Naive B cell (primary cell): ENCODE results near the gene DENND6B. TPM values are rescaled to one million over a fixed set of nuclear protein-coding genes. Genes with fewer than 3 reads are reported as not detected.
"Not testable (repeated sequence)": the region's sequence is repeated elsewhere in the genome, so short reads cannot be mapped to it uniquely, and the experiment has no call there.

Experiments used
- ATAC-seq, 2 donors: fragments of 150-1000 bp; cut with Tn5 transposase; 2 replicates each; pipeline ENCODE4 v1.10.0; 2021; ENCODE audit warnings: low read depth in 2 of 2, mild to moderate bottlenecking in 2 of 2, moderate library complexity in 2 of 2
- DNase-seq: peaks from one replicate; pipeline ENCODE4 v3.0.0; 2022
- H3K27ac Mint-ChIP-seq, 6 donors: one replicate each; pipeline ENCODE4 v1.8.0; 2020 to 2022; ENCODE audit warnings: mild to moderate bottlenecking in 6 of 6, mixed read lengths in 6 of 6, moderate library complexity in 5 of 6, inconsistent platforms in 2 of 6
- H3K27me3 Mint-ChIP-seq, 3 donors: one replicate each; pipeline ENCODE4 v1.8.0; 2021 to 2022; ENCODE audit warnings: mixed read lengths in 3 of 3, mild to moderate bottlenecking in 1 of 3
- H3K36me3 Mint-ChIP-seq, 2 donors: one replicate each; pipeline ENCODE4 v1.8.0; 2020 to 2022; ENCODE audit warnings: mixed read lengths in 2 of 2, inconsistent platforms in 1 of 2, mild to moderate bottlenecking in 1 of 2
- H3K4me1 Mint-ChIP-seq, 3 donors: one replicate each; pipeline ENCODE4 v1.8.0; 2020 to 2022; ENCODE audit warnings: mixed read lengths in 3 of 3, inconsistent platforms in 1 of 3, mild to moderate bottlenecking in 1 of 3, moderate library complexity in 1 of 3
- H3K4me3 Mint-ChIP-seq, 8 donors: one replicate each; pipeline ENCODE4 v1.8.0; 2020 to 2022; ENCODE audit warnings: mild to moderate bottlenecking in 8 of 8, mixed read lengths in 8 of 8, moderate library complexity in 8 of 8, inconsistent platforms in 2 of 8
- H3K9me3 Mint-ChIP-seq, 7 donors: one replicate each; pipeline ENCODE4 v1.8.0; 2020 to 2022; ENCODE audit warnings: mixed read lengths in 7 of 7, mild to moderate bottlenecking in 5 of 7, inconsistent platforms in 2 of 7, moderate library complexity in 1 of 7
- polyA plus RNA-seq, 6 donors: library from polyadenylated mRNA; unstranded; fragments of 300-500 nt; fragmentation: Illumina TruSeq; gene quantifications; one replicate each; pipeline ENCODE4 v1.2.3, GENCODE V29; 2021; ENCODE audit warnings: low read depth in 6 of 6

DENND6B gene
- under 1 TPM in 5 of 6 donors, not detected in 1; 0.05 to 0.43 (median 0.28) TPM for polyA plus RNA-seq

DNA sequence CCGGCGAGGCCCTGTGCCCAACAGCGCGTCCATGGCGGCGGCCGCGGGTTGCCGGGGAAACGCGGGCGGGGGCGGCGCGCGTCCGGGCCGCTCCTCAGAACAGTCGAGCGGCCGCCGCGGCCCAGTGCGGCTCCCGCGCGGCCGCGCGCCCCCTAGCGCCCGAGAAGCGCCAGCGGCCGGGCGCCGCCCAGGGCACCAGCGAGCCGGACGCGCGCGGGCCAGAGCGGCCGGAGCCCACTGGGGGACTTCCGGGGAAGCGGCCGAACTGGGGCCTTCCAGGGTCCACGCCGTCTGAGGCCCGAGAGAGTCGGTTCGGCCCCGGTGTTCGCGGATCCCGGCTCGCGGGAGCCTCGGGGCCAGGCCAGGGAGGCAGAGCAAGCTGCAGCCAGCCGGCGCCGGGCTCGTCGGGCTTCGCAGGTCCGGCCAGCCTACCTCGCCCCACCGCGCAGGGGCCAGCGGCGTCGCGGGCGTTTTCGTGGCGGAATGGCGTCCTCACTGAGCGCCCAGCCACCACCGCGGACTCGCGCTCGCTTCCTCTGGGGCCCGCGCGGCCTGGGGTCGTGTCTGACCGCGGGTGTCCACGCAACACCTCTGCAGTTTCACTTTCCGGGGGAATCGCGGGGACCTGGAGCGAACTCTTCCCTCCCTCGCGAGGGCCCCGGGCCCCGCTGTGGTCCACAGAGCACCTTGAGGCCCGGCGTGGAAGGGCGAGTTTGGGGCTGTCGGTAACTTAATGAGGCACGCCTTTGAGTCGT lies at the start of gene DENND6B:
DENND6B (minus strand) TSS at position 57 of the 755 bp plus-strand sequence; CDS start at position 33, 24 bp downstream.
- Mint-ChIP-seq H3K4me1 (peaks cover 11 to 13% (median 13%) of the 10 kb centered on the region in 3 donors), H3K9me3 (no peaks in the 10 kb centered on the region), H3K27ac (peak within 1 kb of the TSS; percentile 44 to 92 (median 82)), H3K36me3 (no peaks in the 10 kb centered on the region), H3K27me3 (peaks cover 0 to 5% (median 0%) of the 10 kb centered on the region in 3 donors), H3K4me3 (peak within 1 kb of the TSS; percentile 80 to 95 (median 89))
- DNase-seq (peak; percentile 73), ATAC-seq (peak; percentile 92 to 93)

DNA sequence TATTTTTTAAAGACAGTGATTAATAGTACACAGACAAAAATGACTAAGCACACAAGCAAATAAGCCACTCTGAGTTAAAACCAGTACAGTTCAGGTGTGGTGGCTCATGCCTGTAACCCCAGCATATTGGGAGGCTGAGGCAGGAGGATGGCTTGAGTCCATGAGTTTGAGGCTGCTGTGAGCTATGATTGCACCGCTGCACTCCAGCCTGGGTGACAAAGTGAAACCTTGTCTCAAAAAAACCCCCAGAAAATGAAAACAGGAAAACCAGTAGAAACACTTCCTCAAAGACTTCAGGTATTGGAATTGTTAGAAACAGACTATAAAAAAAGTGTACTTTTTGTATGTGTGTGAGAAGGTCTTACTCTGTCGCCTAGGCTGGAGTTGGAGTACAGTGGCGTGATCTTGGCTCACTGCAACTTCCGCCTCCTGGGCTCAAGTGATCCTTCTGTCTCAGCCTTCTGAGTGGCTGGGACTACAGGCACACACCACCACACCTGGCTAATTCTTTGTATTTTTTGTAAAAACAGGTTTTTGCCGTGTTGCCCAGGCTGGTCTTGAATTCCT lies 49.4 kb upstream of the DENND6B start:
- Mint-ChIP-seq H3K27me3 (no peaks in the 10 kb centered on the region), H3K27ac (peak overlapping the region in 5 of 6 donors; percentile 9 to 93 (median 76)), H3K9me3 (no peaks in the 10 kb centered on the region), H3K4me1 (peaks cover 8 to 27% (median 8%) of the 10 kb centered on the region in 3 donors), H3K4me3 (peak overlapping the region in 5 of 8 donors; percentile 36 to 72 (median 69)), H3K36me3 (peaks cover 0 to 7% of the 10 kb centered on the region in 2 donors)
- DNase-seq (peak; percentile 37), ATAC-seq (peak; percentile 86 to 90)

- Mint-ChIP-seq H3K9me3 (no peaks in the 10 kb centered on the region), H3K4me3 (no peak overlapping the region), H3K27me3 (no peaks in the 10 kb centered on the region), H3K36me3 (peaks cover 0 to 6% of the 10 kb centered on the region in 2 donors), H3K4me1 (peaks cover 12 to 20% (median 16%) of the 10 kb centered on the region in 3 donors), H3K27ac (peak overlapping the region in 1 of 6 donors; percentile 27)
- DNase-seq (no peak), ATAC-seq (no peak)
These were observed 44.4 kb upstream of the DENND6B start for GRCh38 chr22:50371101-50371648.

GRCh38 chr22:50367778-50368500 lies 41.1 kb upstream of the DENND6B start:
- Mint-ChIP-seq H3K9me3 (no peaks in the 10 kb centered on the region), H3K27ac (peak overlapping the region in 3 of 6 donors; percentile 31 to 93 (median 39)), H3K27me3 (no peaks in the 10 kb centered on the region), H3K36me3 (peaks cover 0 to 6% of the 10 kb centered on the region in 2 donors), H3K4me1 (peaks cover 15 to 23% (median 17%) of the 10 kb centered on the region in 3 donors), H3K4me3 (no peak overlapping the region)
- DNase-seq (no peak), ATAC-seq (no peak)

GRCh38 chr22:50363803-50364194 lies 37.0 kb upstream of the DENND6B start:
- not testable (repeated sequence) for DNase-seq, H3K4me3 Mint-ChIP-seq, H3K27me3 Mint-ChIP-seq, H3K9me3 Mint-ChIP-seq, ATAC-seq
- Mint-ChIP-seq H3K36me3 (peaks cover 9 to 11% of the 10 kb centered on the region in 2 donors), H3K4me1 (peaks cover 28 to 42% (median 40%) of the 10 kb centered on the region in 3 donors), H3K27ac (peak overlapping the region in 1 of 6 donors; percentile 49)

- DNase-seq (no peak), ATAC-seq (no peak)
- Mint-ChIP-seq H3K27me3 (no peaks in the 10 kb centered on the region), H3K9me3 (peaks cover 0 to 2% (median 0%) of the 10 kb centered on the region in 7 donors), H3K36me3 (peaks cover 9 to 11% of the 10 kb centered on the region in 2 donors), H3K27ac (no peak overlapping the region), H3K4me1 (peaks cover 32 to 45% (median 42%) of the 10 kb centered on the region in 3 donors), H3K4me3 (peak overlapping the region in 1 of 8 donors; percentile 69)
These were observed 36.5 kb upstream of the DENND6B start for GRCh38 chr22:50363166-50363802.

DNA sequence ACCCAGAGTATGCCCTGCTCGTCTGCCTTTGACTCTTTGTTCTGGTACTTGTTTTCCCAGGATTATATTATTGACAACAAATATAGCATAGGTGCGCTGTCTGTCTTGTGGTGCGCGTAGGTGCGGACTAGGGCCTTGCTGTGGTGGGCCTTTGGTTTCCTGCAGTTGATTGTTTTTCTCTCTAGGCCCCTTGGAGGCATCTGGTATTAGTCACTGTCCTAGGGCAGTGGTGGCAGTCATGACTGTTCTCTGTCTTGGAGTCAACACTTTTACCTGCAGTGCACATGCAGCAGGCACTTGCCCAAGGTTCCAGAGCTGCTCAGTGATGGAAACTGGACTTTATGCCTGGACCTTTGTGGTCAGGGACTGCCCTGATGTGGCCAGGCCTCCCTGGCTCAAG lies 34.9 kb upstream of the DENND6B start:
- peaks cover 0 to 2% (median 0%) of the 10 kb centered on the region in 7 donors for H3K9me3 Mint-ChIP-seq
- peaks cover 25 to 48% (median 44%) of the 10 kb centered on the region in 3 donors for H3K4me1 Mint-ChIP-seq
- ATAC-seq (no peak), DNase-seq (no peak)
- H3K36me3 Mint-ChIP-seq, result peaks cover 7 to 9% of the 10 kb centered on the region in 2 donors
- H3K27ac Mint-ChIP-seq, result peak overlapping the region in 1 of 6 donors; percentile 27
- peak overlapping the region in 1 of 8 donors; percentile 72 for H3K4me3 Mint-ChIP-seq
- no peaks in the 10 kb centered on the region for H3K27me3 Mint-ChIP-seq

DNA sequence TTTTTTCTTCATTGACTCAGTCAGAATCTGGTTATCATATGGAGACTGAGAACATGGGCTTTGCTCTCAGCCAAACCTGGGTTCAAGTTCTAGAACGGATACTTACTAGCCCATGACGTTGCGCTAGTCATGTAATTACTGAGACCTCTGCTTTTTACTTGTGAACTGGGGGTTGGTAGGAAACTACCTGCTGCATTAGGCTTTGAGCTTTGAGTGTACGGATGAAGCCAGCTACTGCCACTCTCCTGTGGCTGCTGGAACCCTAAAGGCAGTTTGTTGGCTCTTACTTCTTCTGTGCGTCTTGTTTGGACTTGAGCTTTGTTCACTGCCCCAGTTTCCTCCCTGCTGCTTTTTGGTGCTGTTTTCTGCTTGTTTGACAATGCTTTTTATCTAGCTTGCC lies 34.4 kb upstream of the DENND6B start:
- H3K4me1 Mint-ChIP-seq, result peaks cover 23 to 43% (median 39%) of the 10 kb centered on the region in 3 donors
- peak overlapping the region in 1 of 6 donors; percentile 69 for H3K27ac Mint-ChIP-seq
- peaks cover 0 to 2% (median 0%) of the 10 kb centered on the region in 7 donors for H3K9me3 Mint-ChIP-seq
- no peaks in the 10 kb centered on the region for H3K27me3 Mint-ChIP-seq
- DNase-seq (no peak), ATAC-seq (no peak)
- peaks cover 5 to 9% of the 10 kb centered on the region in 2 donors for H3K36me3 Mint-ChIP-seq
- no peak overlapping the region for H3K4me3 Mint-ChIP-seq

DNA sequence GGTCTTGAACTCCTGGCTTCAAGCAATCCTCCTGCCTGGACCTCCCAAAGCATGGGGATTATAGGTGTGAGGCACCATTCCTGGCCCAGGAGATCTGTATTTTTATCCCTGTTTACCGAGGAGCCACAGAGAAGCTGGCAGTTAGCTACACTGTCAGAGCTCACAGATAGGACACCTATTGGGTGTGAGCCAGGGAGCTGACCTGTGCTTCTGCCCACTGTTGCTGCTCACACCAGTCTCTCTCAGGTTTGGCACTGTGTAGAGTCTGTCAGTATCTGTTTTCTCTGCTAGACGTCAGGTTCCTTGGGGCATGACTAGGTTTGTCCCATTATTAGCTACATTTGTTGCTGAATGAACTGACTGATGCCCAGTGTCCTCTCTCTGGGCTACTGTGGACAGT lies 33.8 kb upstream of the DENND6B start:
- H3K36me3 Mint-ChIP-seq, result peaks cover 5 to 9% of the 10 kb centered on the region in 2 donors
- ATAC-seq (no peak), DNase-seq (no peak)
- peaks cover 23 to 43% (median 34%) of the 10 kb centered on the region in 3 donors for H3K4me1 Mint-ChIP-seq
- no peak overlapping the region for H3K27ac Mint-ChIP-seq
- peaks cover 0 to 2% (median 0%) of the 10 kb centered on the region in 7 donors for H3K9me3 Mint-ChIP-seq
- no peak overlapping the region for H3K4me3 Mint-ChIP-seq
- no peaks in the 10 kb centered on the region for H3K27me3 Mint-ChIP-seq

- Mint-ChIP-seq H3K4me3 (no peak overlapping the region), H3K9me3 (peaks cover 0 to 2% (median 0%) of the 10 kb centered on the region in 7 donors), H3K27me3 (no peaks in the 10 kb centered on the region), H3K4me1 (peaks cover 24 to 39% (median 26%) of the 10 kb centered on the region in 3 donors), H3K36me3 (peaks cover 5 to 9% of the 10 kb centered on the region in 2 donors), H3K27ac (peak overlapping the region in 1 of 6 donors; percentile 40)
- no peak for ATAC-seq
- no peak for DNase-seq
These were observed 30.9 kb upstream of the DENND6B start for GRCh38 chr22:50357756-50358155.

- peaks cover 5 to 9% of the 10 kb centered on the region in 2 donors for H3K36me3 Mint-ChIP-seq
- DNase-seq, result no peak
- H3K9me3 Mint-ChIP-seq, result peaks cover 0 to 2% (median 0%) of the 10 kb centered on the region in 7 donors
- ATAC-seq, result no peak
- H3K4me3 Mint-ChIP-seq, result no peak overlapping the region
- H3K4me1 Mint-ChIP-seq, result peaks cover 21 to 38% (median 24%) of the 10 kb centered on the region in 3 donors
- H3K27me3 Mint-ChIP-seq, result no peaks in the 10 kb centered on the region
- H3K27ac Mint-ChIP-seq, result peak overlapping the region in 3 of 6 donors; percentile 1 to 95 (median 86)
These were observed 30.4 kb upstream of the DENND6B start for GRCh38 chr22:50357222-50357621.

DNA sequence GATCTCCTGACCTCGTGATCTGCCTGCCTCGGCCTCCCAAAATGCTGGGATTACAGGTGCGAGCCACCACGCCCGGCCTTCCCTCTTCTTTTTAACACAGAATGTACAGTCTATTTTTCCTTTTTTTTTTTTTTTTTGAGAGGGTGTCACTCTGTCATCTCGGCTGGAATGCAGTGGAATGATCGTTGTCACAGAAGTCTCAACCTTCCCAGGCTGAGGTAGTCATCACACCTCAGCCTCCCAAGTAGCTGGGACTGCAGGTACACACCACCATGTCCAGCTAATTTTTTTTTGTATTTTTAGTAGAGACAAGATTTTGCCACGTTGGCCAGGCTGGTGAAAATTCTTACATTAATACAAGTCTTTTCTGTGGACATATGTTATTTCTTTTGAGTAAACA lies 29.4 kb upstream of the DENND6B start:
- Mint-ChIP-seq H3K4me3 (peak overlapping the region in 1 of 8 donors; percentile 47), H3K4me1 (peaks cover 14 to 31% (median 21%) of the 10 kb centered on the region in 3 donors), H3K36me3 (peaks cover 5 to 6% of the 10 kb centered on the region in 2 donors), H3K27me3 (no peaks in the 10 kb centered on the region), H3K9me3 (peaks cover 0 to 2% (median 0%) of the 10 kb centered on the region in 7 donors), H3K27ac (peak overlapping the region in 1 of 6 donors; percentile 18)
- no peak for ATAC-seq
- DNase-seq, result no peak
